Right renal cortex interstitium (tissue), 3 donors: Measurements from ENCODE around the gene ZSCAN25. TPM values are rescaled to one million over a fixed set of nuclear protein-coding genes. Genes with fewer than 3 reads are reported as not detected.
"Not testable (repeated sequence)": the region's sequence is repeated elsewhere in the genome, so short reads cannot be mapped to it uniquely, and the experiment has no call there.

ENCODE experiments used
- DNase-seq, 3 donors: peaks; one replicate each; pipeline ENCODE4 v3.0.0-alpha.2; 2013; ENCODE audit warnings: low read depth in 3 of 3, low spot score in 2 of 3
- polyA plus RNA-seq, 3 donors: library from polyadenylated mRNA; unstranded; fragments of 120-200 nt; gene quantifications; one replicate each; pipeline ENCODE4 v1.2.1, GENCODE V29; 2013; ENCODE audit not compliant: insufficient read length in 3 of 3

Gene ZSCAN25
- polyA plus RNA-seq, 3 donors = 16.3 to 21.4 (median 18.1) TPM

GRCh38 chr7:99615989-99616358, 772 bp upstream of the ZSCAN25 start:
- DNase-seq = no peak

GRCh38 chr7:99617192-99617781, 541 bp downstream of the ZSCAN25 start:
- no peak for DNase-seq

GRCh38 chr7:99618726-99619125, 2.0 kb downstream of the ZSCAN25 start:
- DNase-seq = no peak

GRCh38 chr7:99619571-99620130, 2.9 kb downstream of the ZSCAN25 start:
- no peak for DNase-seq

- no peak for DNase-seq
Measured at GRCh38 chr7:99621271-99621670, 4.5 kb downstream of the ZSCAN25 start.

- DNase-seq = no peak
Measured at GRCh38 chr7:99622596-99622995, 5.8 kb downstream of the ZSCAN25 start.

- no peak for DNase-seq
Measured at GRCh38 chr7:99623091-99623693, 6.4 kb downstream of the ZSCAN25 start.

GRCh38 chr7:99623702-99624447, 7.1 kb downstream of the ZSCAN25 start:
- DNase-seq = no peak

GRCh38 chr7:99624484-99624883, 7.7 kb downstream of the ZSCAN25 start:
- DNase-seq = no peak

- no peak for DNase-seq
Measured at GRCh38 chr7:99625321-99625720, 8.6 kb downstream of the ZSCAN25 start.

GRCh38 chr7:99625961-99626360, 9.2 kb downstream of the ZSCAN25 start:
- DNase-seq = no peak

GRCh38 chr7:99626661-99627060, 9.9 kb downstream of the ZSCAN25 start:
- DNase-seq = no peak

- no peak for DNase-seq
Measured at GRCh38 chr7:99627513-99627912, 10.8 kb downstream of the ZSCAN25 start.

GRCh38 chr7:99628471-99629465, 12.0 kb downstream of the ZSCAN25 start:
- no peak for DNase-seq

GRCh38 chr7:99629643-99630042, 12.9 kb downstream of the ZSCAN25 start:
- no peak for DNase-seq

- no peak for DNase-seq
Measured at GRCh38 chr7:99631295-99632109, 14.8 kb downstream of the ZSCAN25 start.

- DNase-seq = not testable (repeated sequence)
Measured at GRCh38 chr7:99637414-99637813, 20.7 kb downstream of the ZSCAN25 start.

GRCh38 chr7:99638731-99639130, 22.0 kb downstream of the ZSCAN25 start:
- no peak for DNase-seq

- no peak for DNase-seq
Measured at GRCh38 chr7:99639267-99639666, 22.5 kb downstream of the ZSCAN25 start.

GRCh38 chr7:99642027-99642426, 25.3 kb downstream of the ZSCAN25 start:
- no peak for DNase-seq
